Natural killer cell (primary cell): ENCODE data around the gene ZNF761. TPM values are rescaled to one million over a fixed set of nuclear protein-coding genes. Genes with fewer than 3 reads are reported as not detected.
A peak's percentile ranks its signal among the peaks of the same experiment; 100 is the strongest.
"Not testable (repeated sequence)": the region's sequence is repeated elsewhere in the genome, so short reads cannot be mapped to it uniquely, and the experiment has no call there.

Experiments
- ATAC-seq, 3 donors: fragments of 150-1000 bp in 2 of 3; fragments of 200-7000 bp in 1 of 3; cut with Tn5 transposase; 1 replicate in 1 of 3; 2 replicates in 2 of 3; pipeline ENCODE4 v1.10.0; 2021; ENCODE audit warnings: mild to moderate bottlenecking in 2 of 3, moderate library complexity in 2 of 3
- DNase-seq, 2 donors: peaks; one replicate each; pipeline versions ENCODE4 v3.0.0 to v3.0.0-alpha.2; 2013 to 2021; ENCODE audit warnings: mixed read lengths in 1 of 2
- H3K27ac ChIP-seq: one replicate; pipeline ENCODE4 v1.5.1; 2013; ENCODE audit warnings: mild to moderate bottlenecking, low read length
- H3K27me3 ChIP-seq: one replicate; pipeline ENCODE4 v1.6.1; 2013; ENCODE audit warnings: low read length; ENCODE audit not compliant: control insufficient read depth, insufficient read depth
- H3K36me3 ChIP-seq: one replicate; pipeline ENCODE4 v1.6.1; 2013; ENCODE audit warnings: low read length; ENCODE audit not compliant: control insufficient read depth, insufficient read depth
- H3K4me1 ChIP-seq: one replicate; pipeline ENCODE4 v1.6.1; 2013; ENCODE audit warnings: low read length; ENCODE audit not compliant: control insufficient read depth, insufficient read depth
- H3K4me3 ChIP-seq: one replicate; pipeline ENCODE4 v1.5.1; 2013; ENCODE audit warnings: low read length
- H3K9me3 ChIP-seq: one replicate; pipeline ENCODE4 v1.6.1; 2013; ENCODE audit warnings: low read length; ENCODE audit not compliant: control insufficient read depth, insufficient read depth
- H3K27ac Mint-ChIP-seq, 2 donors: one replicate each; pipeline ENCODE4 v1.8.0; 2022; ENCODE audit warnings: mild to moderate bottlenecking in 2 of 2, mixed read lengths in 2 of 2, moderate library complexity in 1 of 2
- H3K27me3 Mint-ChIP-seq, 2 donors: one replicate each; pipeline ENCODE4 v1.8.0; 2022; ENCODE audit warnings: low read depth in 2 of 2, mixed read lengths in 2 of 2
- H3K36me3 Mint-ChIP-seq: one replicate; pipeline ENCODE4 v1.8.0; 2022; ENCODE audit warnings: mixed read lengths
- H3K4me1 Mint-ChIP-seq, 2 donors: one replicate each; pipeline ENCODE4 v1.8.0; 2022; ENCODE audit warnings: mixed read lengths in 2 of 2
- H3K4me3 Mint-ChIP-seq: one replicate; pipeline ENCODE4 v1.8.0; 2022; ENCODE audit warnings: mild to moderate bottlenecking, moderate library complexity, mixed read lengths
- H3K9me3 Mint-ChIP-seq, 2 donors: one replicate each; pipeline ENCODE4 v1.8.0; 2022; ENCODE audit warnings: mixed read lengths in 2 of 2
- WGBS: methylation state at CpG from one replicate; pipeline ENCODE4 v1.1.7; 2013; ENCODE audit warnings: missing lambda C conversion rate; ENCODE audit not compliant: insufficient coverage; 5-methylcytosine and 5-hydroxymethylcytosine counted together
- intact Hi-C: fragments of 100-400 bp; cut with micrococcal nuclease; formaldehyde crosslinking; loops from one replicate; pipeline ENCODE4 v1.14.2; 2022
- total RNA-seq, 4 donors: library from RNA; stranded (reverse); fragments of 120-200 nt in 1 of 4; gene quantifications; one replicate each; pipeline versions ENCODE4 v1.2.3 to v1.2.4, GENCODE V29; 2013 to 2022
- TF ChIP-seq, protein P1 (sequence below): fragments of 200-600 bp; IDR thresholded peaks from one replicate; pipeline ENCODE4 v1.8.0; 2022; ENCODE audit warnings: antibody characterized with exemption

ZNF761 gene
- total RNA-seq, 3 donors from 2014 or later (not counting 1 experiment from before 2014, with no cell fraction given), result 6.8 to 8.9 (median 8.5) TPM

DNA sequence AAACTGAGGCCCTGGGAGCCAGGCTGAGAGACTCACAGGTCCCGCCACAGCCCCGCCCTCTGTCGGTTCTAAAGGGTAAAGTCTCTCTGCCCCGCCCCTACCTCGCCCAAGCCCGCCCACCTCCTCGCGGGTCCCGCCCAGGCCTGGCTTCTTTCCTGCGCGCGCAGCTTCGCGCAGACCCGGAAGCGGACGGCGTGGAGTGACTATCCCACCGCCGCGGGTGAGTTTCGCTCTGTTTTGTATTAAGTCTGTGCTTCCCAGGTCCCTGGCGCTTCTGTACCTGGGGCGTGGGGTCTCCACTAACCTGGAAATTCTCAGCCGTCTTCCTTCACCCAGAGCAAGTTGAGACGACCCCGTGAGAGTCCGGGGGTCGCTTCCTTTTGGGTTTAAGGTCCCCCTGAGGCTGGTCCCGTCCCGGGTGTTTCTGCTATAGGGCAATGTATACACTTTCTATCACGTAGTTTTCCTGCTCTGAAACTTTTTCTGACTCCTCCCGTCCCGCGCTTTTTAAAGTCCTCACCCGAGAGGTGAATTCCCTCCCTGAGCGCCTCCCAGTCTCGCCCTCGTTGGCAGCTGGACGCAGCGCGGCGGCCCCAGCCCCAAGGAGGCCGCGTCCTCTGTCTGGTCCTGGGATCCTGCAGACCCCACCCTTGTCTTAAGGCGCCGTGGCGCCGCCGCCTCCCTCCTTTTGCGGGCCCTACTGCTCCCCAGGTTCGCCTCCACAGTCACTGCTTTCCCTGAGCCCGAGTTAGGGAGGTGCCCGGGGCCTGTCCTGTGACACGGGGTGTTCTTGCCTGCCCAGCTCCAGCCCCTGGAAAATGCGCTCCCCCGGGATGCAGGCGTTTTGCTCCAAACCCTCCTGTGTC lies 36.6 kb upstream of the ZNF761 start, which contains the start of gene ZNF765:
Gene ZNF765, plus strand, starts transcription at position 176 of the 866 bp plus-strand sequence. CDS start 2,867 bp downstream, outside the sequence.
- peak within 1 kb of the TSS; percentile 97 for H3K4me3 Mint-ChIP-seq
- H3K27ac ChIP-seq, result peak within 1 kb of the TSS; percentile 62
- H3K27ac Mint-ChIP-seq, result peak within 1 kb of the TSS; percentile 90 to 93
- peaks cover 16% of the 10 kb centered on the region for H3K4me1 ChIP-seq
- H3K4me3 ChIP-seq, result peak within 1 kb of the TSS; percentile 74
- H3K36me3 ChIP-seq, result peaks cover 13% of the 10 kb centered on the region
- no peaks in the 10 kb centered on the region for H3K9me3 Mint-ChIP-seq
- peak; percentile 97 to 99 (median 98) for ATAC-seq
- H3K36me3 Mint-ChIP-seq, result peaks cover 4% of the 10 kb centered on the region
- TF ChIP-seq, protein P1, sequence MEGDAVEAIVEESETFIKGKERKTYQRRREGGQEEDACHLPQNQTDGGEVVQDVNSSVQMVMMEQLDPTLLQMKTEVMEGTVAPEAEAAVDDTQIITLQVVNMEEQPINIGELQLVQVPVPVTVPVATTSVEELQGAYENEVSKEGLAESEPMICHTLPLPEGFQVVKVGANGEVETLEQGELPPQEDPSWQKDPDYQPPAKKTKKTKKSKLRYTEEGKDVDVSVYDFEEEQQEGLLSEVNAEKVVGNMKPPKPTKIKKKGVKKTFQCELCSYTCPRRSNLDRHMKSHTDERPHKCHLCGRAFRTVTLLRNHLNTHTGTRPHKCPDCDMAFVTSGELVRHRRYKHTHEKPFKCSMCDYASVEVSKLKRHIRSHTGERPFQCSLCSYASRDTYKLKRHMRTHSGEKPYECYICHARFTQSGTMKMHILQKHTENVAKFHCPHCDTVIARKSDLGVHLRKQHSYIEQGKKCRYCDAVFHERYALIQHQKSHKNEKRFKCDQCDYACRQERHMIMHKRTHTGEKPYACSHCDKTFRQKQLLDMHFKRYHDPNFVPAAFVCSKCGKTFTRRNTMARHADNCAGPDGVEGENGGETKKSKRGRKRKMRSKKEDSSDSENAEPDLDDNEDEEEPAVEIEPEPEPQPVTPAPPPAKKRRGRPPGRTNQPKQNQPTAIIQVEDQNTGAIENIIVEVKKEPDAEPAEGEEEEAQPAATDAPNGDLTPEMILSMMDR, result peak; percentile 57
- peaks cover 12% of the 10 kb centered on the region for H3K9me3 ChIP-seq
- H3K27me3 Mint-ChIP-seq, result no peaks in the 10 kb centered on the region
- intact Hi-C loops, result loop anchor here (1.0 to 10.0 kb wide), 3 partner anchors 30 to 200 kb away; partner anchors contain the start of genes ZNF525 and ZNF665
- DNase-seq, result peak; percentile 97 to 99
- no peaks in the 10 kb centered on the region for H3K27me3 ChIP-seq
- H3K4me1 Mint-ChIP-seq, result peaks cover 19% of the 10 kb centered on the region in 2 donors
- WGBS, result under 1% methylated on average over 58 of the region's 58 CpGs

DNA sequence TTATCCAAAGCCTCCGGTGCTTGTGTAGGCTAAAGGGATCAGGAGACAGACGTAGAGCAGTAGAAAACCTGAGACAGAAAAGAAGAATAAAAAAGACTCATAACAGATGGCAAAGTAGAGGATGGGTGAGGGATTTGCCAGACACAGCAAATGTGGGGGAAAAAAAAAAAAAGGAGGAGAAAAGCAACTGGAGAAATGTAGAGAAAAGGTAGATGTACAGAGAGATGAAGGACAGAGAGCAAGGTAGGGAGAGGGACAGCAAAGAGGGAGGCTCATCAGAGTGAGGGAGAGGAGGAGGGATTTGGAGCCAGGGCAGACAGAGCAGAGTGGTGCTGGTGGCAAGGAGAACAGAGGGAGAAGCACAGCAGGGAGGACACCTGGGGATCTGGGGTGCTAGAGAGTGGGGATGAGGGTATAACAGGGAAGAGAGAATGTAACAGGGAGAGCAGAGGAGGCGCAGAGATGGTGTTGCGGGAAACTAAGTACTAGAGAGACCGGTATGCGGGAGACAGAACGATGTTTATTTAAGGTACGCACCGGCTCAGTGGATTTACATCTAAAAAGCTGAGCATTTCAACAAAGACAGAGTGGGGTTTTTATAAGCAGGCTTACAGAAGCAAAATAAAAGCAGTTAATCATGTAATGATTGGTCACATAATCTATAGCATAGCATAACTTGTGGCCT lies 35.8 kb upstream of the ZNF761 start:
- not testable (repeated sequence) for H3K27me3 Mint-ChIP-seq
- H3K4me3 ChIP-seq, result peak overlapping the region; percentile 74

DNA sequence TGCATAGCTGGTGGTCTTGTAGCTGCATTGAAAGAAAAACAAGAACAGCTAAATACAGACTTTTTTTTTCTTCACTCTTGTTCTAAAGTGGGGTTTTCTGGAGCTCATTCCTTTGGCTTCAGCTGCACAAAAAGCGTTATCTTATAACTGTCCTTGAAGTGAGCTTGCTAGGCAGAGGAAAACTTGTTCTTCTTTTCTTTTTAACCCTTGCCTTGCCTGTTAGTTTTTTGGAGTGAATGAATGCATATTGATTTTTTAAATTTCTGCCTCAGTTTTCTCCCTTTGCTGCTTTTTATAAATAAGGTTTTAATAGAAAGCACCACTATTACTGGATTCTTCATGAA lies 35.3 kb upstream of the ZNF761 start:
- Histone ChIP-seq H3K36me3 (peaks cover 15% of the 10 kb centered on the region), H3K9me3 (peaks cover 9% of the 10 kb centered on the region), H3K4me1 (peaks cover 16% of the 10 kb centered on the region), H3K27me3 (no peaks in the 10 kb centered on the region), H3K27ac (no peak overlapping the region), H3K4me3 (no peak overlapping the region)
- TF ChIP-seq, protein P1, result no peak
- intact Hi-C loops, result loop anchor here (10.0 kb wide), 1 partner anchor 202 kb away; the partner anchor contains the start of gene ZNF665
- 17% methylated on average over 1 of the region's 1 CpG for WGBS
- Mint-ChIP-seq H3K27ac (peak overlapping the region; percentile 90 to 93), H3K27me3 (no peaks in the 10 kb centered on the region), H3K4me1 (peaks cover 19% of the 10 kb centered on the region in 2 donors), H3K36me3 (peaks cover 8% of the 10 kb centered on the region), H3K4me3 (peak overlapping the region; percentile 97), H3K9me3 (no peaks in the 10 kb centered on the region)
- ATAC-seq (no peak), DNase-seq (no peak)

More for the DNA sequence above, 35.8 kb upstream of the ZNF761 start:
- peak overlapping the region; percentile 62 for H3K27ac ChIP-seq
- 30% methylated on average over 9 of the region's 9 CpGs for WGBS
- H3K9me3 ChIP-seq, H3K27me3 ChIP-seq, ATAC-seq, H3K9me3 Mint-ChIP-seq, H3K36me3 Mint-ChIP-seq: not testable (repeated sequence)
- peaks cover 15% of the 10 kb centered on the region for H3K36me3 ChIP-seq
- Mint-ChIP-seq H3K4me3 (peak overlapping the region; percentile 97), H3K27ac (peak overlapping the region; percentile 90 to 93), H3K4me1 (peaks cover 19% of the 10 kb centered on the region in 2 donors)
- DNase-seq, result peak in 1 of 2 donors; percentile 7
- H3K4me1 ChIP-seq, result peaks cover 16% of the 10 kb centered on the region
- intact Hi-C loops, result loop anchor here (1.0 to 10.0 kb wide), 3 partner anchors 29 to 201 kb away; partner anchors contain the start of genes ZNF525 and ZNF665

DNA sequence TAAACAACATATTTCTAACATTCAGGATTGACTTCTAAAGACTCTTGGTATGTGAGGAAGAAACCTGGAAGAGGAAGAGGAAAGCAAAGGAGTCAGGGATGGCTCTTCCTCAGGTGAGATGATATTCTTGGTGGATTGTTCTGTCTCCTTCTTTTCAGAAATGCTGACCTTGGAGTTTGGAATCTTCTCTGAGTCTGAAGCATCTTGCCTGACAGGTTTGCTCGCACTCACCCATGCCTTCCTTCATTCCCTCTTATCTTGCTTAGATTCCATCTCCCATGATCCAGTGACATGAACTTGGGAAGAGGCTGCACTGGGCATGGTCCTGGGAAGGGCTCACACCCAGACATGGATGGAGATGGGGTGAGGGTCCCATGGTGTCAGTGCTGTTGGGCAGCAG lies 33.9 kb upstream of the ZNF761 start:
- peaks cover 15% of the 10 kb centered on the region for H3K36me3 Mint-ChIP-seq
- intact Hi-C loops, result loop anchor here (10.0 kb wide), 1 partner anchor 203 kb away; the partner anchor contains the start of gene ZNF665

More for the DNA sequence above, 33.9 kb upstream of the ZNF761 start:
- 100% methylated on average over 1 of the region's 1 CpG for WGBS
- not testable (repeated sequence) for H3K27ac Mint-ChIP-seq, H3K9me3 Mint-ChIP-seq, H3K4me3 Mint-ChIP-seq, ATAC-seq, H3K27ac ChIP-seq, H3K27me3 ChIP-seq, H3K4me3 ChIP-seq, DNase-seq, H3K27me3 Mint-ChIP-seq
- Histone ChIP-seq H3K36me3 (peaks cover 24% of the 10 kb centered on the region), H3K4me1 (peaks cover 16% of the 10 kb centered on the region), H3K9me3 (peaks cover 17% of the 10 kb centered on the region)
- H3K4me1 Mint-ChIP-seq, result peaks cover 19% of the 10 kb centered on the region in 2 donors
